PFSK-1 (cell line): ENCODE measurements around the gene PLEKHB1.

Experiments
- FOXP2 ChIP-seq: optimal IDR thresholded peaks from 2 replicates; pipeline ENCODE3; 2011; ENCODE audit warnings: borderline replicate concordance, control low read depth, inconsistent platforms; ENCODE audit not compliant: insufficient read depth; ENCODE audit errors: extremely low read length, extremely low read depth
- POLR2AphosphoS5 ChIP-seq: IDR thresholded peaks from 2 replicates; pipeline ENCODE4 v1.6.1; 2012; ENCODE audit warnings: low read depth, mild to moderate bottlenecking, control low read depth, low read length, moderate library complexity
- REST ChIP-seq, 2 experiments: IDR thresholded peaks; 2 replicates each; pipeline versions ENCODE4 v1.6.1 to v1.8.0; 2011 to 2012; ENCODE audit warnings: low read depth in 2 of 2, low read length in 2 of 2, control low read depth in 1 of 2, inconsistent platforms in 1 of 2, mild to moderate bottlenecking in 1 of 2, moderate library complexity in 1 of 2; ENCODE audit not compliant: insufficient read depth in 1 of 2
- SIN3A ChIP-seq: IDR thresholded peaks from 2 replicates; pipeline ENCODE4 v1.6.1; 2012; ENCODE audit warnings: mild to moderate bottlenecking, low read length, moderate library complexity, borderline replicate concordance; ENCODE audit not compliant: insufficient read depth
- TAF1 ChIP-seq: IDR thresholded peaks from 2 replicates; pipeline ENCODE4 v1.6.1; 2012; ENCODE audit warnings: low read length, control low read depth, borderline replicate concordance; ENCODE audit not compliant: insufficient read depth

PLEKHB1 gene

DNA sequence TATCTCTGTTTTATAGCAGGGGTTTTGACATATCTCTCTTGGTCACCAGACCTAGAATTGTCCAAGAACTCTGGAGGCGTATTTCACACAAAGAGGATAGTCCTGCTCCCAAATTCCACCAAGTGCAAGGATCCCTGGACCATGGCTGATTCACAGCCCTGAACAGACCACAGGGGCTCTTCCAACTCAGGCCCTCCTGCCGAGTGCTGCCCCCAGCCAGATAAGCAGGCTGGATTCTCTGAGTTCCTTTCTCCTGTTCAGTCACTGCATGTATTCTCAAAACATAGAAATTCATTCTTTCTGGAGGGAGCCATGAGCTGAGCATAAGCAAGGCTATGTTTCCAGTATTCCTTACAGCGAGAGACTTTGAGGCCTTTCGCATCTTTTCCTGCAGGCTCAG is 13.4 kb upstream of the PLEKHB1 start:
- no peak for TF ChIP-seq SIN3A
- no peak for TF ChIP-seq REST (IDR thresholded peaks at IDR 0.05; ENCODE audit: insufficient read depth in 1 of 2, low read depth in 2 of 2, low read length in 2 of 2)
- TF ChIP-seq TAF1, result no peak
- no peak for TF ChIP-seq POLR2AphosphoS5
- no peak for TF ChIP-seq FOXP2

- no peak for TF ChIP-seq TAF1
Observed at GRCh38 chr11:73633999-73634398, 12.4 kb upstream of the PLEKHB1 start.

DNA sequence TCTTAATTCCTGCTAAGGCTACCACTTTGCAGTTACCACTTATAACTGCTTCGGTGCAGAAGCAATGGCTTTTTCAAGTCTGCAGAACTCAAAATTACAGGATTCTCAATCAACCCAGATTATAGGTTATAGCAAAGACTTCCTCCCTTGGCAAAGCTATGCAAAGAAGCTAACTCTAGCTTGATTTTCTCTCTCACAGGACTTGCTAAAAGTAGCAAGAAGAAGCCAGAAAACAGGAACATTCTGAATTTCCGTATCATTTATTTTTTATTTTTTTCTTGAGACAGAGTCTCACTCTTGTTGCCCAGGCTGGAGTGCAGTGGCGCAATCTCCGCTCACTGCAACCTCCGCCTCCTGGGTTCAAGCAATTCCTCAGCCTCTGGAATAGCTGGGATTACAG is 10.7 kb upstream of the PLEKHB1 start:
- TF ChIP-seq SIN3A (no peak), POLR2AphosphoS5 (no peak), REST (IDR thresholded peaks at IDR 0.05; ENCODE audit: insufficient read depth in 1 of 2, low read depth in 2 of 2, low read length in 2 of 2) (no peak)

DNA sequence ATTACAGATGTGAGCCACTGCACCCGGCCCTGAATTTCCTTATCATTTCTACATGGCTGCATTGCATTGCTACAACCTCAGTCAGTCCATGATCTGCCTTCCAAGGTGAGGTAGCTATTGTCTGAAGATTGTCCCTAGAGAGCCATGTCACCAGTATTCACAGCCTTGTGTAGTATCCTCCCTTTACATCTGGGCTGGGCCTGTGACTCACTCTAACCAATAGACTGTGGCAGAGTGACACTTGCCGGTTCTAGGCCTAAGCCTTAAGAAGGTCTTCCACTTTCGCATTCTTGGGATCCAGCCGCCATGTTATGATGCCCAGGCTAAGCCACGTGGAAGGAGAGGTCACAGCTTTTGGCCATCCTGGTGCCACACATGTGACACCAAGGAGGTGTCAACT is 10.1 kb upstream of the PLEKHB1 start:
- TF ChIP-seq POLR2AphosphoS5 (no peak), SIN3A (no peak), TAF1 (no peak), REST (IDR thresholded peaks at IDR 0.05; ENCODE audit: insufficient read depth in 1 of 2, low read depth in 2 of 2, low read length in 2 of 2) (no peak), FOXP2 (no peak)

GRCh38 chr11:73637012-73637411 is 9.4 kb upstream of the PLEKHB1 start:
- TF ChIP-seq FOXP2 (no peak), SIN3A (no peak), POLR2AphosphoS5 (no peak), TAF1 (no peak), REST (IDR thresholded peaks at IDR 0.05; ENCODE audit: insufficient read depth in 1 of 2, low read depth in 2 of 2, low read length in 2 of 2) (no peak)
